Glutamatergic neuron (in vitro differentiated cells): ENCODE data around the gene BRD2. TPM values are rescaled to one million over a fixed set of nuclear protein-coding genes. Genes with fewer than 3 reads are reported as not detected.

Source experiments
- DNase-seq: peaks from one replicate; pipeline ENCODE4 v3.0.0; 2022
- H3K27ac Mint-ChIP-seq: one replicate; pipeline ENCODE4 v1.8.0; 2020; ENCODE audit warnings: mild to moderate bottlenecking, mixed read lengths, inconsistent platforms; ENCODE audit not compliant: unreplicated experiment
- H3K27me3 Mint-ChIP-seq: one replicate; pipeline ENCODE4 v1.8.0; 2020; ENCODE audit warnings: mild to moderate bottlenecking, moderate library complexity, mixed read lengths, inconsistent platforms; ENCODE audit not compliant: unreplicated experiment
- H3K36me3 Mint-ChIP-seq: one replicate; pipeline ENCODE4 v1.8.0; 2020; ENCODE audit warnings: mild to moderate bottlenecking, mixed read lengths, inconsistent platforms; ENCODE audit not compliant: unreplicated experiment
- H3K4me1 Mint-ChIP-seq: one replicate; pipeline ENCODE4 v1.8.0; 2020; ENCODE audit warnings: mild to moderate bottlenecking, low read depth, mixed read lengths, inconsistent platforms; ENCODE audit not compliant: unreplicated experiment
- H3K4me3 Mint-ChIP-seq: one replicate; pipeline ENCODE4 v1.8.0; 2020; ENCODE audit warnings: mild to moderate bottlenecking, mixed read lengths, inconsistent platforms; ENCODE audit not compliant: unreplicated experiment
- H3K9me3 Mint-ChIP-seq: one replicate; pipeline ENCODE4 v1.8.0; 2020; ENCODE audit warnings: mild to moderate bottlenecking, moderate library complexity, mixed read lengths, inconsistent platforms; ENCODE audit not compliant: unreplicated experiment
- total RNA-seq: library from RNA; stranded (reverse); fragmentation: NEBNext Ultra II Directional; extraction: Animal tissue kit (Norgen Biotek cat#: 25700); gene quantifications from one replicate; pipeline ENCODE4 v1.2.1, GENCODE V29; 2021; ENCODE audit not compliant: unreplicated experiment
- TF ChIP-seq, protein P1 (sequence below): fragments of 200-600 bp; sonication (generic); IDR thresholded peaks from one replicate; pipeline ENCODE4 v1.5.0; 2021; ENCODE audit not compliant: partially characterized antibody, unreplicated experiment

Gene BRD2
- total RNA-seq, 1 donor from 2014 or later = 213 TPM

DNA sequence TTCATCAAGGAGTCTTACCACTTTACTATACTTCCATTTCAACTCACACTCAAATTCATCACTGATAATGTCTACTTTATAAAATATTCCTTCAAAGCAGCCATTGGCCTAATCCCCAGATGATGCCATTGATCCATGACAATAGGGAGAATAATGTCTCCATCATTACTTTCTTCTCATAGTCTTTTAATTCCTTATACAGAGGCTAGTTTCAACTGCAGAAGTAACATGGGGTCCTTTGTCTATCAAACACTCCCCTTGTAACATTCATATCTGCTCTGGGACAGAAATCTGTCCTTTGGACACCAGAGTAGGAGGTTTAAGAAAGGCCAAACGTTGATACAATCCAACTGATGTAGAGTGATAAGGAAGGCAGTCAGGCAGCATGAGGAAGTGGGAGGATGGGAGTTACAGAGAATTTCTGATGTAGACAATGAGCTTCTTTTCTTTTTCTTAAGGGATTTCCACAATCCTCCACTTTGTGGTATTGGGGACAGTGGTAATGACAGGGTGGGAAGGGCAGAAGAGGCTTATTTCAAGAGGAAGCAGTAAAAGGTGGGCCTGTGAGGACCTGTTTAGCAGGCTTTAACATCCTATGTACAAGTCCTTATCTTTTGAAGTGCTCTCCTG is 59.9 kb downstream of the BRD2 start:
- H3K27ac Mint-ChIP-seq = no peak overlapping the region
- H3K4me1 Mint-ChIP-seq = no peaks in the 10 kb centered on the region
- no peak overlapping the region for H3K4me3 Mint-ChIP-seq
- H3K9me3 Mint-ChIP-seq = no peaks in the 10 kb centered on the region
- TF ChIP-seq, protein P1, sequence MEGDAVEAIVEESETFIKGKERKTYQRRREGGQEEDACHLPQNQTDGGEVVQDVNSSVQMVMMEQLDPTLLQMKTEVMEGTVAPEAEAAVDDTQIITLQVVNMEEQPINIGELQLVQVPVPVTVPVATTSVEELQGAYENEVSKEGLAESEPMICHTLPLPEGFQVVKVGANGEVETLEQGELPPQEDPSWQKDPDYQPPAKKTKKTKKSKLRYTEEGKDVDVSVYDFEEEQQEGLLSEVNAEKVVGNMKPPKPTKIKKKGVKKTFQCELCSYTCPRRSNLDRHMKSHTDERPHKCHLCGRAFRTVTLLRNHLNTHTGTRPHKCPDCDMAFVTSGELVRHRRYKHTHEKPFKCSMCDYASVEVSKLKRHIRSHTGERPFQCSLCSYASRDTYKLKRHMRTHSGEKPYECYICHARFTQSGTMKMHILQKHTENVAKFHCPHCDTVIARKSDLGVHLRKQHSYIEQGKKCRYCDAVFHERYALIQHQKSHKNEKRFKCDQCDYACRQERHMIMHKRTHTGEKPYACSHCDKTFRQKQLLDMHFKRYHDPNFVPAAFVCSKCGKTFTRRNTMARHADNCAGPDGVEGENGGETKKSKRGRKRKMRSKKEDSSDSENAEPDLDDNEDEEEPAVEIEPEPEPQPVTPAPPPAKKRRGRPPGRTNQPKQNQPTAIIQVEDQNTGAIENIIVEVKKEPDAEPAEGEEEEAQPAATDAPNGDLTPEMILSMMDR = no peak
- H3K36me3 Mint-ChIP-seq = no peaks in the 10 kb centered on the region
- H3K27me3 Mint-ChIP-seq = no peaks in the 10 kb centered on the region
- DNase-seq = no peak

DNA sequence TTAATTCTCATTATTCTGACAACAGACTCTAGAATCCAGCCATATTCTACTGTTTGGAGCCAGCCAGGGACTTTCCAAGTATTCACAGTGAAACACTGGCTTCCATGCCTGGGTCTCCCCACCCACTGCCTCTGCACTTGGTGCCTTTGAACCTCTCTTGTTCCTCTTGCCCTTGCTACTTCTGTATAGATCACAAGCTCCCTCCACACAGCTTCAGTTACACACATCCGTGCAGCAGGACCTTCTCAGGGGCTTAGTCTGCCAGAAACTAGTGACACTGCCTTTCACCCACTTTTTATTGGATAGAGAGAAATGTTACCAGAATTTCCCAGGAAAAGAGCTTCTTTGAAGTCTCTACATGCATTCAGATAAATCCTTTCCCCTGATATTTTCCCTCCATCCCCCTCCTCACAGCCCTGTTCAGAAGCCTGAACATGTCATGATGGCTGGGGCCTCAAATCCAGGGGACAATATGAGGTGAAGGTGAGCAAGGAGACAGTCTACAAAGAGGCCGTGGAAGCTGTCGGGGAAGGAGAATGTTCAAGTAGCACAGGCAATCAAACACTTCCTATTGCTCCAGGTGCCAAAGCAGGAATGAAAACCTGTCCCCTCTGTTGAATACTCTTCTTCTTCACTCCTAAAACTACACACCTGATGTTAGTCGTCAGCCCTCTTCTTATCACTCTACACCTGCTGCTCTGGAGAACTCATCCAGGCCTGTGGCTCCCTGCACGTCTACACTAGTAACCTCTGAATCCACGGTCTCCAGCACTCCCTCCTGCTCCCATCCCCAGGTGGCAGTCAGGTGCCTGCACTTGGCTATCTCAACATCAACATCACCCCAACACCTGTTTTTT is 61.2 kb downstream of the BRD2 start:
- H3K9me3 Mint-ChIP-seq = no peaks in the 10 kb centered on the region
- H3K4me1 Mint-ChIP-seq = no peaks in the 10 kb centered on the region
- H3K27me3 Mint-ChIP-seq = no peaks in the 10 kb centered on the region
- H3K27ac Mint-ChIP-seq = no peak overlapping the region
- TF ChIP-seq, protein P1 = no peak
- H3K4me3 Mint-ChIP-seq = peak overlapping the region; percentile 4
- no peak for DNase-seq
- no peaks in the 10 kb centered on the region for H3K36me3 Mint-ChIP-seq

DNA sequence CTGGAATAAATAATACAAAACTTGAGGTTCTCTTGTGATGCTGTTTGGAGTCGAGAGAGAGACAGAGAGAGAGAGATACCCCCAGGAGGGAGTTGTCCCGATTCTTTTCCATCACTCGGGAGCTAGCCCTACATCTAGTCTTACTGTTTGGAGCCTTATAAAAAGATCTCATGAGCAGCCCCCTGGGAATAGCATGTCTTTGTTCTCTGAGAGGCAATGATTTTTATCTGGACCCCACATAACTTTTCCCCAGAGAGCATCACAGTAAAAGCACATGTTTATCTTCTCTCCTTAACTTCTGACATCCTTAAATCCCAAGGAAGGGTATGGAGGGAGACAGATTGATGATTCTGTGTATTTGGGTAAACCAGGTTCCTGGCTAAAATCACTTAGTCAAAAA is 61.9 kb downstream of the BRD2 start:
- no peaks in the 10 kb centered on the region for H3K27me3 Mint-ChIP-seq
- H3K4me1 Mint-ChIP-seq = no peaks in the 10 kb centered on the region

More for the DNA sequence above, 61.9 kb downstream of the BRD2 start:
- no peak overlapping the region for H3K27ac Mint-ChIP-seq
- no peaks in the 10 kb centered on the region for H3K9me3 Mint-ChIP-seq
- TF ChIP-seq, protein P1 = no peak
- peak overlapping the region; percentile 4 for H3K4me3 Mint-ChIP-seq
- H3K36me3 Mint-ChIP-seq = peaks cover 5% of the 10 kb centered on the region
- no peak for DNase-seq

Other genes with a start within 250 kb of the BRD2 start
- gene HLA-DQA2, start 227.2 kb upstream of the BRD2 start, total RNA-seq = not detected
- gene HLA-DQB2, start 205.1 kb upstream of the BRD2 start, total RNA-seq = not detected
- not detected for gene HLA-DOB, start 151.6 kb upstream of the BRD2 start, total RNA-seq
- gene TAP2, start 129.9 kb upstream of the BRD2 start, total RNA-seq = 1.9 TPM
- gene PSMB8, start 124.5 kb upstream of the BRD2 start, total RNA-seq = not detected
- gene TAP1, start 114.9 kb upstream of the BRD2 start, total RNA-seq = 0.25 TPM
- not detected for gene PSMB9, start 114.4 kb upstream of the BRD2 start, total RNA-seq
- not detected for gene HLA-DMB, start 27.6 kb upstream of the BRD2 start, total RNA-seq
- gene HLA-DMA, start 15.5 kb upstream of the BRD2 start, total RNA-seq = 0.76 TPM
- 0.69 TPM for gene HLA-DOA, start 41.0 kb downstream of the BRD2 start, total RNA-seq
- gene HLA-DPA1, start 105.1 kb downstream of the BRD2 start, total RNA-seq = 1.0 TPM
- gene HLA-DPB1, start 107.4 kb downstream of the BRD2 start, total RNA-seq = 4.7 TPM
- gene COL11A2, start 223.9 kb downstream of the BRD2 start, total RNA-seq = 3.8 TPM
- 45.3 TPM for gene RXRB, start 232.1 kb downstream of the BRD2 start, total RNA-seq
- gene SLC39A7, start 232.3 kb downstream of the BRD2 start, total RNA-seq = 92.8 TPM
- 4.6 TPM for gene HSD17B8, start 236.1 kb downstream of the BRD2 start, total RNA-seq
- gene RING1, start 239.9 kb downstream of the BRD2 start, total RNA-seq = 37.3 TPM